GM06990 (cell line): Measurements from ENCODE around the gene UXS1.

Experiments used
- DNase-seq: peaks from one replicate; pipeline ENCODE4 v3.0.0-alpha.2; 2011; ENCODE audit not compliant: insufficient read length; ENCODE audit errors: extremely low read depth
- H3K27me3 ChIP-seq: replicated peaks from 2 replicates; pipeline ENCODE4 v1.6.0; 2011; ENCODE audit warnings: low read length; ENCODE audit not compliant: control insufficient read depth, insufficient read depth
- H3K36me3 ChIP-seq: 2 replicates; pipeline ENCODE4 v1.5.1; 2011; ENCODE audit warnings: low read length; ENCODE audit not compliant: control insufficient read depth, insufficient read depth
- H3K4me3 ChIP-seq: replicated peaks from 2 replicates; pipeline ENCODE4 v1.5.1; 2011; ENCODE audit warnings: low read depth, mild to moderate bottlenecking, control low read depth, low read length
- CTCF ChIP-seq: IDR thresholded peaks from 2 replicates; pipeline ENCODE4 v1.5.1; 2011; ENCODE audit warnings: low read length, control low read depth, mild to moderate bottlenecking, inconsistent platforms; ENCODE audit not compliant: insufficient read depth, poor library complexity, severe bottlenecking

The UXS1 gene

DNA sequence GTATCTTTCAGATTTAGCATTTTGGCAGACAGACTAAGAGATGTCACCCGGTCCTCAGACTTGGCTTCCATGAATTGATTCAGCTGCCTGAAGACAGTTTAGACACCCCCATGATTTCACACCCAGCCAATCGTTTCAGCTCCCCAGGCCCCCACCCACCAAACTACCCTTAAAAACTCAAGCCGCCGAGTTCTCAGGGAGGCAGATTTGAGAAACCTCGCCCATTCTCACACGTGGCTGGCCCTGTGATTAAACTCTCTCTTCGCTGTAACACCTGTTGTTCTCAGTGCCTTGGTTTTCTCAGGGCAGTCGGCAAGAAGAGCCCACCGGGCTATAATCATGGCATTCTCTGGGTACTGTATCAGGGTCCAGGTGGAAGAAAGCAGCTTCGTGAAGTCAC lies 35.2 kb downstream of the UXS1 start:
- H3K36me3 ChIP-seq = peaks cover 4% of the 10 kb centered on the region
- no peaks in the 10 kb centered on the region for H3K27me3 ChIP-seq
- TF ChIP-seq CTCF = no peak
- DNase-seq = no peak
- no peak overlapping the region for H3K4me3 ChIP-seq

- Histone ChIP-seq H3K27me3 (no peaks in the 10 kb centered on the region), H3K36me3 (peaks cover 4% of the 10 kb centered on the region), H3K4me3 (no peak overlapping the region)
- TF ChIP-seq CTCF = no peak
- no peak for DNase-seq
Observed at GRCh38 chr2:106158131-106158530, 36.0 kb downstream of the UXS1 start.

DNA sequence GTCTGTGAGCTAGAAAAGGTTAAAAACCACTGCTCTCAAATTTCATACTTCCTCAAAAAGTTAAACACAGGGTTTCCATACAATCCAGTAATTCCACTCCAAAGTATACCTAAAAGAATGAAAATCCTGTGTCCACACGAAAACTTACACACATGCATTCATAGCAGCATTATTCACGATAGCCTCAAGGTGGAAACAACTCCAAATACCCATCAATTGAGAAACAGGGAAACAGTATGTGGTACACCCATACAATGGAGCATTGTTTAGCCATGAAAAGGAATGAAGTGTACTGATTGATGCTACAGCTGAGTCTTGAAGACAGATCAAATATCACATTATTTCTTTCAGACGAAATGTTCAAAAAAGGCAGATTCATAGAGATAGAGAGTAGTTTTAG lies 36.7 kb downstream of the UXS1 start:
- Histone ChIP-seq H3K4me3 (no peak overlapping the region), H3K36me3 (peaks cover 4% of the 10 kb centered on the region), H3K27me3 (no peaks in the 10 kb centered on the region)
- DNase-seq = no peak
- no peak for TF ChIP-seq CTCF

DNA sequence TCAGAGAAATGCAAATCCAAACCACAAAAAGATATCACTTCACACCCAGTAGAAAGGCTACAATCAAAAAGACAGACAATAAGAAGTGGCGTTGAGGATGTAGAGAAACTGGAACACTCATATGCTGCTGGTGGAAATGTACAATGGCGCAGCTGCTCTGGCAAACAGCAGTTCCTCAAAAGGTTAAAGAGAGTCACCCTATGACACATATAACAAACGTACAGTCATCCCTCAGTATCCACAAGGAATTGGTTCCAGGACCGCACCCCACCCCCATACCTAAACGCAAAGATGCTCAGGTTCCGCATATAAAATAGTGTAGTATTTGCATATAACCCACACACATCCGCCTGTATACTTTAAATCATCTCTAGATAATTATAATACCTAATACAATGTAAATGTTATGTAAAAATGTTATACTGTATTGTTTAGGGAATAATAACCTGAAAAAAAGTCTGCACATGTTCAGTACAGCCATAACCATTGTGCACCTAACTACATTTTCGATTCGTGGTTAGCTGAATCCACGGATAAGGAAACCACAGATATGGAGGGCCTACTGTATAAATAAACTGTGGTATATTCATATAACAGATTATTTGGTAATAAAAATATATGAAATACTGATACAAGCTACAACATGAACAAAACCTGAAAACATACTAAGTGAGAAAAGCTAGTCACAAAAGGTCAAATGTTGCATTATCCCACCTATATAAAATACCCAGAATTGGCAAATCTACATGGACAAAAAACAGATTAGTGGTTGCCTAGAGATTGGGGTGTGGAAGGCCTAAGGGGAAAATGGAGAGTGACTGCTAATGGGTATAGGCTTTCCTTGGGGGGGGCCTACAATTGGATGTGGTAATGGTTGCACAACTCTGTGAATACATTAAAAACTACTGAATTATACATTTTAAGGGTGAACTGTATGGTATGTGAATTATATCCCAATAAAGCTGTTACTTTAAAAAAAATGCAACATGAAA lies 37.5 kb downstream of the UXS1 start:
- no peak for TF ChIP-seq CTCF
- Histone ChIP-seq H3K36me3 (peaks cover 4% of the 10 kb centered on the region), H3K27me3 (no peaks in the 10 kb centered on the region), H3K4me3 (no peak overlapping the region)
- DNase-seq = no peak

GRCh38 chr2:106153781-106154180 lies 40.3 kb downstream of the UXS1 start:
- Histone ChIP-seq H3K36me3 (no peaks in the 10 kb centered on the region; the same call in 1 of the 2 replicates), H3K27me3 (no peaks in the 10 kb centered on the region), H3K4me3 (no peak overlapping the region)
- no peak for DNase-seq
- no peak for TF ChIP-seq CTCF

DNA sequence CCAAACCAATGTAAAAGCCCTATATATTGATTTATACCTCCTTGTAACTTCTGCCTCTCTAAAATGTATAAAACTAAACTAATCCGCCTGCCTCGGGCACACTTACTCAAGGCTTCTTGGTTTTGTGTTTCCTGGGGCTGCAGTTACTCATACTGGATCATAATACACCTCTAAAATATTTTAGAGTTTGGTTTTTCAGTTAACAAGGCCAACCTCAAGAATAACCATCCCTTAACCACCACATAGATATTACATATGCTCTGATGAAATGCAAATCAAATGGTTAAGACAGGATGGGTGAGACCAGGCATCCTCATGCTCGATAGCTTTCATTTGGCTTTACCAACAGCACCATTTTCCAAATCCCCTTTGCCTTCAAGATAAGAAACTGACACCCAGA lies 46.4 kb downstream of the UXS1 start:
- no peaks in the 10 kb centered on the region; the same call in none of the 2 replicates for H3K36me3 ChIP-seq
- TF ChIP-seq CTCF = no peak
- no peaks in the 10 kb centered on the region for H3K27me3 ChIP-seq
- H3K4me3 ChIP-seq = no peak overlapping the region
- DNase-seq = no peak
